HEK293 (cell line): ENCODE results near the gene NOSIP.
A peak's percentile ranks its signal among the peaks of the same experiment; 100 is the strongest.

ENCODE experiments used
- CTCF ChIA-PET: fragments of 350-600 bp; formaldehyde crosslinking; extraction: SDS; loops from one replicate; lab custom pipeline; 2021; ENCODE audit warnings: antibody characterized with exemption; lab: Yijun Ruan, JAX
- POLR2A ChIA-PET: fragments of 300-600 bp; formaldehyde crosslinking; extraction: SDS; loops from one replicate; lab custom pipeline; 2020; ENCODE audit warnings: antibody characterized with exemption, inconsistent platforms; lab: Yijun Ruan, JAX
- H3K27ac ChIP-seq: fragments of 200-500 bp; sonication (Bioruptor generic); 2 replicates; pipeline ENCODE4 v1.5.1; 2014; ENCODE audit warnings: low read depth, low read length, control low read depth, inconsistent platforms; ENCODE audit errors: extremely low read depth
- H3K36me3 ChIP-seq, 2 experiments: fragments of 200-500 bp in 1 of 2; sonication (Bioruptor generic) in 1 of 2; 1 replicate in 1 of 2; 2 replicates in 1 of 2; pipeline ENCODE4 v1.5.1; 2014 to 2017; ENCODE audit warnings: inconsistent platforms in 2 of 2, low read length in 2 of 2; ENCODE audit not compliant: control insufficient read depth in 2 of 2, insufficient read depth in 1 of 2
- H3K4me1 ChIP-seq: fragments of 200-500 bp; sonication (Bioruptor generic); 2 replicates; pipeline ENCODE4 v1.5.1; 2014; ENCODE audit warnings: mild to moderate bottlenecking, low read length, inconsistent platforms; ENCODE audit not compliant: control insufficient read depth, insufficient read depth
- H3K4me3 ChIP-seq: 2 replicates; pipeline ENCODE4 v1.5.1; 2011; ENCODE audit warnings: low read depth, mild to moderate bottlenecking, control low read depth, low read length, moderate library complexity
- H3K9me3 ChIP-seq: fragments of 200-500 bp; sonication (Bioruptor generic); 2 replicates; pipeline ENCODE4 v1.5.1; 2014; ENCODE audit warnings: low read depth, low read length, inconsistent platforms; ENCODE audit not compliant: control insufficient read depth, insufficient read depth
- IKZF3 ChIP-seq: fragments of 450-650 bp; IDR thresholded peaks from 2 replicates; pipeline ENCODE4 v1.5.0; 2018; ENCODE audit warnings: missing biosample characterization, mild to moderate bottlenecking, missing genetic modification characterization, moderate library complexity
- PRDM1 ChIP-seq: fragments of 450-650 bp; formaldehyde crosslinking; IDR thresholded peaks from 2 replicates; pipeline ENCODE4; 2016; ENCODE audit warnings: missing biosample characterization, missing genetic modification characterization
- TSHZ1 ChIP-seq: fragments of 450-650 bp; formaldehyde crosslinking; IDR thresholded peaks from 2 replicates; pipeline ENCODE4 v1.5.1; 2016; ENCODE audit warnings: missing biosample characterization, missing genetic modification characterization, borderline replicate concordance
- ZBTB17 ChIP-seq: fragments of 450-650 bp; formaldehyde crosslinking; IDR thresholded peaks from 2 replicates; pipeline ENCODE4 v1.5.1; 2016; ENCODE audit warnings: missing biosample characterization, missing genetic modification characterization
- ZNF266 ChIP-seq: fragments of 450-650 bp; formaldehyde crosslinking; IDR thresholded peaks from 2 replicates; pipeline ENCODE4 v1.5.1; 2016; ENCODE audit warnings: missing biosample characterization, missing genetic modification characterization, low read depth
- ZNF354C ChIP-seq: fragments of 450-650 bp; formaldehyde crosslinking; IDR thresholded peaks from 2 replicates; pipeline ENCODE4 v1.5.1; 2016; ENCODE audit warnings: missing biosample characterization, missing genetic modification characterization, low read depth, borderline replicate concordance
- ZNF366 ChIP-seq: fragments of 450-650 bp; formaldehyde crosslinking; conservative IDR thresholded peaks from 2 replicates; pipeline ENCODE4 v1.5.1; 2016; ENCODE audit warnings: missing biosample characterization, missing genetic modification characterization
- ZNF548 ChIP-seq: fragments of 450-650 bp; formaldehyde crosslinking; IDR thresholded peaks from 2 replicates; pipeline ENCODE4 v1.5.1; 2016; ENCODE audit warnings: missing biosample characterization, missing genetic modification characterization
- ZNF600 ChIP-seq: fragments of 450-650 bp; formaldehyde crosslinking; IDR thresholded peaks from 2 replicates; pipeline ENCODE4 v1.5.1; 2016; ENCODE audit warnings: missing biosample characterization, missing genetic modification characterization
- ZNF654 ChIP-seq: fragments of 450-650 bp; formaldehyde crosslinking; IDR thresholded peaks from 2 replicates; pipeline ENCODE4 v1.5.1; 2016; ENCODE audit warnings: low read depth, missing biosample characterization, missing genetic modification characterization
- ZNF677 ChIP-seq: fragments of 450-650 bp; IDR thresholded peaks from 2 replicates; pipeline ENCODE4 v1.5.0; 2018; ENCODE audit warnings: missing biosample characterization, mild to moderate bottlenecking, missing genetic modification characterization, moderate library complexity
- ZNF76 ChIP-seq: fragments of 450-650 bp; formaldehyde crosslinking; IDR thresholded peaks from 2 replicates; pipeline ENCODE4; 2016; ENCODE audit warnings: low read depth, missing biosample characterization, missing genetic modification characterization, borderline replicate concordance
- ZNF776 ChIP-seq: fragments of 450-650 bp; formaldehyde crosslinking; IDR thresholded peaks from 2 replicates; pipeline ENCODE4 v1.5.0; 2017; ENCODE audit warnings: missing biosample characterization, missing genetic modification characterization, borderline replicate concordance
- TF ChIP-seq, protein P1 (sequence below): fragments of 450-650 bp; formaldehyde crosslinking; IDR thresholded peaks from 2 replicates; pipeline ENCODE4 v1.5.1; 2017; ENCODE audit warnings: missing biosample characterization, missing genetic modification characterization

Gene NOSIP

DNA sequence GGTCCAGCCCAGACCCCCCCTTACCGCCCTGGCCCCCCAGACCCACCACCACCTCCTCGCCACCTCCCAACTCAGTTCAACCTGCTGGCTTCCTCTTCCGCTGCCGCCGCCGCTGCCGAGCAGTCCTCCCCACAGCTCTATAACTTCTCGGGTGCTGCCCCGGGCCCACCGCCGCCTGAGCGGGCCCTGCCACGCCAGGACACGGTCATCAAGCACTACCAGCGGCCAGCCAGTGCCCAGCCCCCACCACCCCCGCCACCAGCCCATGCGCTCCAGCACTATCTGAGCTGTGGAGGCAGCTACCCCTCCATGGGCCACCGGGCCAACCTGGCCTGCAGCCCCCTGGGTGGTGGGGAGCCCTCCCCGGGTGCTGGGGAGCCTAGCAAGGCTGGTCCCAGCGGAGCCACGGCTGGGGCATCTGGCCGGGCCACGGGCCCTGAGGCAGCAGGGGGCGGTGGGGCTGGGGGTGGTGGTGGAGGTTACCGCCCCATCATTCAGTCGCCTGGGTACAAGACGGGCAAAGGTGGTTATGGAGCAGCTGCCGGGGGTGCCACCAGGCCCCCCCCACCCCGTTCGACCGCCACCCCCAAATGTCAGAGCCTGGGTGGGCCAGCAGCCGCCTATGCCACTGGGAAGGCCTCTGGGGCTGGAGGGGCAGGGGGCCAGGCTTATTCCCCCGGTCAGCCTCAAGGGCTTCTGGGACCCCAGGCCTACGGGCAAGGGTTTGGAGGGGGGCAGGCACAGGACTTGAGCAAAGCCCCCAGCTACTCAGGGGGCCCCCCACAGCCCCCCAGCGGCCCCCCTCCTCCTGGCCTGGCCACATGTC, 14.8 kb upstream of the NOSIP start:
- H3K9me3 ChIP-seq = no peaks in the 10 kb centered on the region
- TF ChIP-seq ZBTB17 (tag by site-specific recombination) = no peak
- TF ChIP-seq ZNF677 (tag by site-specific recombination) = no peak
- TF ChIP-seq ZNF548 (tag by site-specific recombination) = no peak
- TF ChIP-seq ZNF654 = no peak
- no peak for TF ChIP-seq ZNF354C (tag by site-specific recombination)
- TF ChIP-seq ZNF776 (tag by site-specific recombination) = no peak
- TF ChIP-seq, protein P1, sequence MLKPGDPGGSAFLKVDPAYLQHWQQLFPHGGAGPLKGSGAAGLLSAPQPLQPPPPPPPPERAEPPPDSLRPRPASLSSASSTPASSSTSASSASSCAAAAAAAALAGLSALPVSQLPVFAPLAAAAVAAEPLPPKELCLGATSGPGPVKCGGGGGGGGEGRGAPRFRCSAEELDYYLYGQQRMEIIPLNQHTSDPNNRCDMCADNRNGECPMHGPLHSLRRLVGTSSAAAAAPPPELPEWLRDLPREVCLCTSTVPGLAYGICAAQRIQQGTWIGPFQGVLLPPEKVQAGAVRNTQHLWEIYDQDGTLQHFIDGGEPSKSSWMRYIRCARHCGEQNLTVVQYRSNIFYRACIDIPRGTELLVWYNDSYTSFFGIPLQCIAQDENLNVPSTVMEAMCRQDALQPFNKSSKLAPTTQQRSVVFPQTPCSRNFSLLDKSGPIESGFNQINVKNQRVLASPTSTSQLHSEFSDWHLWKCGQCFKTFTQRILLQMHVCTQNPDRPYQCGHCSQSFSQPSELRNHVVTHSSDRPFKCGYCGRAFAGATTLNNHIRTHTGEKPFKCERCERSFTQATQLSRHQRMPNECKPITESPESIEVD = no peak
- TF ChIP-seq, all 188 proteins: peak for 0
- ChIA-PET POLR2A (interaction anchor here (0.6 to 1.7 kb wide), 4 partner anchors 15 to 69 kb away, joined by 3 to 5 read pairs (median 4); partner anchors contain the start of genes NOSIP and RRAS), CTCF (interaction anchor here (1.0 kb wide), 1 partner anchor 30 kb away, joined by 3 read pairs; no protein-coding TSS in a partner anchor)
- Histone ChIP-seq H3K36me3 (peaks cover 41 to 57% of the 10 kb centered on the region in 2 experiments), H3K27ac (no peak overlapping the region), H3K4me3 (no peak overlapping the region), H3K4me1 (peaks cover 7% of the 10 kb centered on the region)

- TF ChIP-seq IKZF3 = no peak
- TF ChIP-seq PRDM1 (tag by site-specific recombination) = peak; percentile 51; the same call in 1 of the 2 replicates
- TF ChIP-seq ZNF366 (tag by site-specific recombination) = 0 out of 2 replicates have a peak, but pooled peaks have one; percentile 9
- TF ChIP-seq ZNF76 = no peak
- TF ChIP-seq ZNF266 = 0 out of 2 replicates have a peak, but pooled peaks have one; percentile 16
- TF ChIP-seq, all 188 proteins: peak for 3
- POLR2A ChIA-PET = interaction anchor here (1.2 to 7.1 kb wide), 4 partner anchors 15 to 143 kb away, joined by 3 to 124 read pairs (median 60); partner anchors contain the start of genes NOSIP, PIH1D1, PRRG2 and RRAS
- peaks cover 7% of the 10 kb centered on the region for H3K4me1 ChIP-seq
- CTCF ChIA-PET = interaction anchor here (0.6 to 0.7 kb wide), 2 partner anchors 24 to 25 kb away, joined by 3 to 5 read pairs; no protein-coding TSS in a partner anchor
- no peaks in the 10 kb centered on the region for H3K9me3 ChIP-seq
- peaks cover 33 to 49% of the 10 kb centered on the region in 2 experiments for H3K36me3 ChIP-seq
- no peak overlapping the region for H3K4me3 ChIP-seq
- H3K27ac ChIP-seq = peak overlapping the region; percentile 21
Measured at GRCh38 chr19:49594157-49594992, 14.0 kb upstream of the NOSIP start.

GRCh38 chr19:49593233-49594113, 13.1 kb upstream of the NOSIP start:
- CTCF ChIA-PET = interaction anchor here (0.6 to 1.2 kb wide), 9 partner anchors 21 to 1105 kb away, joined by 3 to 5 read pairs (median 4); no protein-coding TSS in a partner anchor
- peaks cover 26 to 40% of the 10 kb centered on the region in 2 experiments for H3K36me3 ChIP-seq
- peak overlapping the region; percentile 98 for H3K27ac ChIP-seq
- POLR2A ChIA-PET = interaction anchor here (0.6 to 7.1 kb wide), 19 partner anchors 11 to 891 kb away, joined by 3 to 124 read pairs (median 5); partner anchors contain the start of genes FUZ, NOSIP, PIH1D1 and PRRG2
- peak overlapping the region; percentile 82 for H3K4me3 ChIP-seq
- H3K9me3 ChIP-seq = no peaks in the 10 kb centered on the region
- H3K4me1 ChIP-seq = peaks cover 7% of the 10 kb centered on the region
- TF ChIP-seq, protein P1 = no peak
- TF ChIP-seq TSHZ1 (tag by site-specific recombination) (no peak), ZNF600 (no peak)
